H1 (cell line): ENCODE data around the gene DCDC2. TPM values are rescaled to one million over a fixed set of nuclear protein-coding genes. Genes with fewer than 3 reads are reported as not detected.

Experiments used
- CHD7 ChIP-seq: fragments of 300-600 bp; sonication (generic); IDR thresholded peaks from 2 replicates; pipeline ENCODE4 v1.7.1; 2012; ENCODE audit warnings: low read length, moderate library complexity, mild to moderate bottlenecking, inconsistent platforms; ENCODE audit not compliant: insufficient replicate concordance
- RNF2 ChIP-seq: fragments of 200-900, 300-1000 bp; sonication (generic); IDR thresholded peaks from 2 replicates; pipeline ENCODE4 v1.7.1; 2016; ENCODE audit warnings: borderline replicate concordance, low read depth, mild to moderate bottlenecking, antibody characterized with exemption, low read length; ENCODE audit not compliant: poor library complexity, severe bottlenecking; ENCODE audit errors: missing control alignments
- TBP ChIP-seq: IDR thresholded peaks from 2 replicates; pipeline ENCODE4 v1.6.1; 2011; ENCODE audit warnings: low read depth, low read length, improper control_type of control experiment
- polyA plus RNA-seq, 7 experiments: library from polyadenylated mRNA; depleted of rRNA in 3 of 7; stranded (reverse) in 5 of 7; unstranded in 2 of 7; fragments of >200 nt in 5 of 7; fragments of 200-250 nt in 2 of 7; gene quantifications; 1 replicate in 5 of 7; 2 replicates in 1 of 7; 4 replicates in 1 of 7; pipeline versions ENCODE4 v1.2.1 to v1.2.3, GENCODE V29; 2011 to 2013; ENCODE audit warnings: missing spikeins in 2 of 7, mixed read lengths in 2 of 7
- total RNA-seq: library from RNA; stranded (reverse); fragmentation: NEBNext Ultra II Directional; extraction: Animal tissue kit (Norgen Biotek cat#: 25700); gene quantifications from 2 replicates; pipeline ENCODE4 v1.2.1, GENCODE V29; 2021

DCDC2 gene
- total and polyA plus RNA-seq, 2 of the 8 experiments (the other 6 are each of a cell fraction or from before 2014, with no cell fraction given) = 0.03 to 0.15 TPM

DNA sequence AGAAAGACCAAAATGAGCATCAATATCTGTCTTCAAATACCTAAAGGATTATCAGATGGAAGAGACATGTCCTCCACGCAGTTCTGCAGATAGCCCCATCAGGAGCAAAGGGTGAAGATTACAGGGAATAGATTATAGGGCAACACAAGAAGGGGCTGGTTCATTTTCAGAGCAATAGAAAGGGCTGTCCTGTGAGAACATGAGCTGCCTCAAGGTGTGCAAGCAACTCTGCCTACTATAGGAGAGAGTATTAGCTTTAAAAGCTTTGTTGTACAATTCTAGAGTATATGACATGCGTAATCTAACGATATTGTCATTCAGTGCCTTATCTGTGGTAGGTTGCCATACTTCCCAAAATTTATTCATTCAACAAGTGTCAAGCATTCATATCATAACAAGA lies 119.2 kb downstream of the DCDC2 start (continued):
- TF ChIP-seq CHD7 = no peak
- TF ChIP-seq RNF2 = no peak
- TF ChIP-seq TBP = no peak
